A549 (cell line): Measurements from ENCODE around the gene SH3RF3. TPM values are rescaled to one million over a fixed set of nuclear protein-coding genes. Genes with fewer than 3 reads are reported as not detected.
"Not testable (repeated sequence)": the region's sequence is repeated elsewhere in the genome, so short reads cannot be mapped to it uniquely, and the experiment has no call there.

Source experiments
- ATAC-seq, 2 experiments: fragments of 200-7000 bp in 1 of 2; fragments of >200 bp in 1 of 2; cut with Nextera tagmentation in 1 of 2; cut with Tn5 transposase in 1 of 2; 3 replicates each; pipeline versions ENCODE4 v1.8.0 to v1.9.1; 2018 to 2020; ENCODE audit warnings: mild to moderate bottlenecking in 1 of 2, moderate library complexity in 1 of 2
- CTCF ChIA-PET: fragments of 300-600 bp; sonication (Branson Sonifier 250); formaldehyde crosslinking; extraction: SDS; loops from one replicate; lab custom pipeline; 2021; ENCODE audit warnings: antibody characterized with exemption, inconsistent platforms; lab: Yijun Ruan, JAX
- POLR2A ChIA-PET: fragments of 350-600 bp; formaldehyde crosslinking; extraction: SDS; loops from one replicate; lab custom pipeline; 2021; ENCODE audit warnings: antibody characterized with exemption, inconsistent platforms; lab: Yijun Ruan, JAX
- DNase-seq, 2 experiments: peaks; one replicate each; pipeline versions ENCODE4 v3.0.0 to v3.0.0-alpha.2; 2011 to 2016; ENCODE audit warnings: low read depth in 1 of 2, low spot score in 1 of 2
- FAIRE-seq: peaks from 2 replicates; lab custom pipeline; 2011; peaks lifted over from hg19 to GRCh38; lab: Jason Lieb, UNC
- H3K27ac ChIP-seq, 2 experiments: fragments of >200 bp; sonication (Bioruptor Twin); formaldehyde crosslinking; 3 replicates each; pipeline ENCODE4 v1.5.1; 2016 to 2017
- H3K4me1 ChIP-seq: fragments of >200 bp; sonication (Bioruptor Twin); formaldehyde crosslinking; 3 replicates; pipeline ENCODE4 v1.6.1; 2016
- H3K4me2 ChIP-seq: fragments of >200 bp; sonication (Bioruptor Twin); formaldehyde crosslinking; 3 replicates; pipeline ENCODE4 v1.6.1; 2016
- H3K4me3 ChIP-seq: fragments of >200 bp; sonication (Bioruptor Twin); formaldehyde crosslinking; 3 replicates; pipeline ENCODE4 v1.5.1; 2016
- H3K9me3 ChIP-seq: fragments of >200 bp; sonication (Bioruptor Twin); formaldehyde crosslinking; 3 replicates; pipeline ENCODE4 v1.6.1; 2016
- BHLHE40 ChIP-seq: IDR thresholded peaks from 2 replicates; pipeline ENCODE4 v1.6.1; 2012; ENCODE audit warnings: low read depth, low read length, inconsistent platforms
- CTCF ChIP-seq: fragments of >200 bp; sonication (Bioruptor Twin); formaldehyde crosslinking; IDR thresholded peaks from 3 replicates; pipeline ENCODE4 v1.5.1; 2016
- EHF ChIP-seq: fragments of 250-450 bp; sonication (Bioruptor Pico); IDR thresholded peaks from 2 replicates; pipeline ENCODE4 v1.5.0; 2020; ENCODE audit warnings: mild to moderate bottlenecking
- ELK1 ChIP-seq: fragments of 150-350 bp; IDR thresholded peaks from 2 replicates; pipeline ENCODE4 v1.6.1; 2014; ENCODE audit warnings: low read depth, mild to moderate bottlenecking, low read length
- EP300 ChIP-seq, 2 experiments: fragments of >200 bp; sonication (Bioruptor Twin); formaldehyde crosslinking; IDR thresholded peaks; 2 replicates in 1 of 2; 3 replicates in 1 of 2; pipeline ENCODE4 v1.6.1; 2016 to 2017
- ESRRA ChIP-seq: fragments of 150-350 bp; IDR thresholded peaks from 2 replicates; pipeline ENCODE4 v1.6.1; 2014; ENCODE audit warnings: mild to moderate bottlenecking, low read length, borderline replicate concordance
- FOSB ChIP-seq: fragments of 250-450 bp; sonication (Bioruptor Pico); IDR thresholded peaks from 2 replicates; pipeline ENCODE4 v1.5.0; 2020; ENCODE audit warnings: mild to moderate bottlenecking, moderate library complexity
- FOXS1 ChIP-seq: fragments of 250-450 bp; sonication (Bioruptor Pico); IDR thresholded peaks from 2 replicates; pipeline ENCODE4 v1.5.0; 2020; ENCODE audit warnings: mild to moderate bottlenecking, moderate library complexity
- HDAC2 ChIP-seq: fragments of 200-600 bp; sonication (generic); IDR thresholded peaks from 2 replicates; pipeline ENCODE4 v1.6.1; 2016
- HES2 ChIP-seq: fragments of >200 bp; sonication (Bioruptor Twin); formaldehyde crosslinking; IDR thresholded peaks from 2 replicates; pipeline ENCODE4 v1.6.1; 2016
- HEYL ChIP-seq: fragments of 250-450 bp; sonication (Bioruptor Pico); IDR thresholded peaks from 2 replicates; pipeline ENCODE4 v1.8.0; 2021; ENCODE audit warnings: mild to moderate bottlenecking, moderate library complexity
- JUNB ChIP-seq: fragments of >200 bp; sonication (Bioruptor Twin); formaldehyde crosslinking; IDR thresholded peaks from 2 replicates; pipeline ENCODE4 v1.6.1; 2016
- MAFK ChIP-seq: fragments of 450-650 bp; IDR thresholded peaks from 2 replicates; pipeline ENCODE4 v1.6.1; 2014; ENCODE audit not compliant: partially characterized antibody
- MAX ChIP-seq: IDR thresholded peaks from 2 replicates; pipeline ENCODE4 v1.6.1; 2012
- NFE2L2 ChIP-seq: fragments of 150-350 bp; conservative IDR thresholded peaks from 2 replicates; pipeline ENCODE4 v1.6.1; 2014; ENCODE audit warnings: low read length
- NPAS2 ChIP-seq: fragments of 250-450 bp; sonication (Bioruptor Pico); IDR thresholded peaks from 2 replicates; pipeline ENCODE4 v1.8.0; 2022; ENCODE audit warnings: mild to moderate bottlenecking, moderate library complexity, borderline replicate concordance
- RAD21 ChIP-seq, 2 experiments: fragments of >200 bp in 1 of 2; sonication (Bioruptor Twin) in 1 of 2; formaldehyde crosslinking in 1 of 2; IDR thresholded peaks in 1 of 2; conservative IDR thresholded peaks in 1 of 2; 2 replicates in 1 of 2; 3 replicates in 1 of 2; pipeline ENCODE4 v1.6.1; 2012 to 2018; ENCODE audit warnings: inconsistent platforms in 1 of 2
- RFX5 ChIP-seq: fragments of 450-650 bp; IDR thresholded peaks from 2 replicates; pipeline ENCODE4 v1.7.1; 2014; ENCODE audit warnings: antibody characterized with exemption, mild to moderate bottlenecking, moderate library complexity
- SREBF2 ChIP-seq: fragments of 450-650 bp; IDR thresholded peaks from 2 replicates; pipeline ENCODE4 v1.6.1; 2014; ENCODE audit warnings: mild to moderate bottlenecking, moderate library complexity
- TFCP2L1 ChIP-seq: fragments of 250-450 bp; sonication (Bioruptor Pico); IDR thresholded peaks from 2 replicates; pipeline ENCODE4 v1.5.0; 2021; ENCODE audit warnings: mild to moderate bottlenecking
- TP53 ChIP-seq: fragments of 250-450 bp; sonication (Bioruptor Pico); IDR thresholded peaks from 2 replicates; pipeline ENCODE4 v1.5.0; 2021; ENCODE audit warnings: mild to moderate bottlenecking, moderate library complexity
- ZNF302 ChIP-seq: fragments of 250-450 bp; sonication (Bioruptor Pico); IDR thresholded peaks from 2 replicates; pipeline ENCODE4 v1.9.0; 2021; ENCODE audit warnings: inconsistent platforms, mild to moderate bottlenecking, moderate library complexity
- WGBS: methylation state at CpG from one replicate; pipeline ENCODE4 v1.1.6; 2017; ENCODE audit errors: missing lambda C conversion rate; 5-methylcytosine and 5-hydroxymethylcytosine counted together
- polyA plus RNA-seq, 4 experiments: library from polyadenylated mRNA; depleted of rRNA in 3 of 4; stranded (reverse); fragments of >200 nt; fragmentation: RNase III in 1 of 4; extraction: RNeasy Plus Mini Kit Qiagen cat#74134 plus additional on column Dnase treatment in 1 of 4; gene quantifications; 2 replicates in 3 of 4; 3 replicates in 1 of 4; pipeline ENCODE4 v1.2.3, GENCODE V29; 2011 to 2017
- TF ChIP-seq, protein P1 (sequence below): IDR thresholded peaks from 2 replicates; pipeline ENCODE4 v1.6.1; 2012; ENCODE audit warnings: low read depth, borderline replicate concordance

The SH3RF3 gene
- polyA plus RNA-seq, 2 of the 4 experiments (the other 2 are of a cell fraction), result 0.04 to 0.21 TPM

- no peak; a peak in 1 of 6 replicates for ATAC-seq
- TF ChIP-seq JUNB (no peak), HES2 (no peak), EHF (CRISPR knock-in tag) (no peak), SREBF2 (no peak), HEYL (no peak), MAFK (no peak), ELK1 (no peak), TP53 (CRISPR knock-in tag) (no peak), NPAS2 (no peak), FOXS1 (CRISPR knock-in tag) (no peak), ESRRA (no peak), RFX5 (no peak), NFE2L2 (no peak), BHLHE40 (no peak), FOSB (no peak), TFCP2L1 (CRISPR knock-in tag) (no peak), CTCF (no peak)
- TF ChIP-seq, protein P1, sequence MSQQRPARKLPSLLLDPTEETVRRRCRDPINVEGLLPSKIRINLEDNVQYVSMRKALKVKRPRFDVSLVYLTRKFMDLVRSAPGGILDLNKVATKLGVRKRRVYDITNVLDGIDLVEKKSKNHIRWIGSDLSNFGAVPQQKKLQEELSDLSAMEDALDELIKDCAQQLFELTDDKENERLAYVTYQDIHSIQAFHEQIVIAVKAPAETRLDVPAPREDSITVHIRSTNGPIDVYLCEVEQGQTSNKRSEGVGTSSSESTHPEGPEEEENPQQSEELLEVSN, result no peak
- POLR2A ChIA-PET, result no interaction called here
- Histone ChIP-seq H3K4me2 (no peak overlapping the region), H3K4me3 (no peak overlapping the region), H3K27ac (no peak overlapping the region), H3K4me1 (no peaks in the 10 kb centered on the region), H3K9me3 (no peaks in the 10 kb centered on the region)
- CTCF ChIA-PET, result no interaction called here
- no peak for DNase-seq
- 22% methylated on average over 8 of the region's 8 CpGs for WGBS
- no peak for FAIRE-seq
Observed at GRCh38 chr2:109160714-109161440, 31.9 kb downstream of the SH3RF3 start.

GRCh38 chr2:109162367-109162766 lies 33.4 kb downstream of the SH3RF3 start:
- 12% methylated on average over 2 of the region's 2 CpGs for WGBS
- DNase-seq, H3K4me2 ChIP-seq, POLR2A ChIA-PET, ATAC-seq, H3K4me3 ChIP-seq, CTCF ChIA-PET, H3K4me1 ChIP-seq, FAIRE-seq, H3K27ac ChIP-seq, H3K9me3 ChIP-seq: not testable (repeated sequence)

DNA sequence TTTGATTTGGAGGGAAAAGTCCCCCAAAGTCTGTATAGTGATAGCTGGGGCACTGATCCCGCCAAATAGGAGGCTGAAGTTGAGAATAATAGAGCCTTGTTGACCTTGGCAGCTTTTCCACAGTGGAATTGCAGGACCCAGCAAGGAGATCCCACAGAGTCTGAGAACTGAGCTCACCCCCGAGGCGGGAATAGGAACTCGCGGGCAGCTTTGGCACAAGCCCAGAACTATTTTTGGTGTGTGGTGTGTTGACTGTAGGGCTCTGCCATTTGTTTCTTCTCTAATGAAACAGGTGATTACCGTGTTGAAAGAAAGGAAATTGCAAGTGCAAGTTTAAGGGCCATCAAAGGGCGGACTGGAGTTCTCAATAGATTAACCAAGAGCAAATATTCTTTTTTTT lies 34.0 kb downstream of the SH3RF3 start:
- no peaks in the 10 kb centered on the region for H3K4me1 ChIP-seq
- DNase-seq, result no peak
- FAIRE-seq, result no peak
- WGBS, result 40% methylated on average over 7 of the region's 7 CpGs
- H3K9me3 ChIP-seq, result no peaks in the 10 kb centered on the region
- no peak overlapping the region for H3K4me2 ChIP-seq
- ChIA-PET CTCF (no interaction called here), POLR2A (no interaction called here)
- no peak overlapping the region for H3K27ac ChIP-seq
- ATAC-seq, result no peak
- no peak overlapping the region for H3K4me3 ChIP-seq
- TF ChIP-seq EP300 (IDR thresholded peaks at IDR 0.05) (no peak), JUNB (no peak), HES2 (no peak), FOSB (no peak), BHLHE40 (no peak), MAX (no peak), NFE2L2 (no peak), RAD21 (conservative IDR thresholded peaks at IDR 0.05 in 1 of 2, IDR thresholded peaks at IDR 0.05 in 1 of 2) (no peak), ZNF302 (no peak), TP53 (CRISPR knock-in tag) (no peak), NPAS2 (no peak), HDAC2 (no peak)
